Liver (tissue), 9 donors: ENCODE results near the gene ERBIN. TPM values are rescaled to one million over a fixed set of nuclear protein-coding genes. Genes with fewer than 3 reads are reported as not detected.

Source experiments
- DNase-seq: peaks from one replicate; pipeline ENCODE4 v3.0.0-alpha.2; 2017; ENCODE audit warnings: low spot score
- H3K27ac ChIP-seq, 2 donors: one replicate each; pipeline ENCODE4 v1.7.0; 2013; ENCODE audit warnings: inconsistent platforms in 2 of 2, low read length in 2 of 2, control low read depth in 1 of 2, low read depth in 1 of 2, mild to moderate bottlenecking in 1 of 2
- H3K27me3 ChIP-seq, 4 donors: one replicate each; pipeline versions ENCODE4 v1.6.1 to v1.7.0; 2013; ENCODE audit warnings: low read length in 3 of 4, inconsistent platforms in 1 of 4, mild to moderate bottlenecking in 1 of 4, moderate library complexity in 1 of 4; ENCODE audit not compliant: control insufficient read depth in 4 of 4, insufficient read depth in 4 of 4
- H3K36me3 ChIP-seq, 4 donors: one replicate each; pipeline versions ENCODE4 v1.6.1 to v1.7.0; 2013; ENCODE audit warnings: low read length in 3 of 4, mild to moderate bottlenecking in 3 of 4, low read depth in 1 of 4, moderate library complexity in 1 of 4; ENCODE audit not compliant: control insufficient read depth in 4 of 4, insufficient read depth in 3 of 4
- H3K4me1 ChIP-seq, 4 donors: one replicate each; pipeline versions ENCODE4 v1.6.1 to v1.7.0; 2013; ENCODE audit warnings: low read length in 3 of 4, mild to moderate bottlenecking in 3 of 4, moderate library complexity in 1 of 4; ENCODE audit not compliant: control insufficient read depth in 4 of 4, insufficient read depth in 4 of 4
- H3K4me3 ChIP-seq, 3 donors: one replicate each; pipeline versions ENCODE4 v1.6.1 to v1.7.0; 2013; ENCODE audit warnings: low read length in 3 of 3, control low read depth in 1 of 3, low read depth in 1 of 3, mild to moderate bottlenecking in 1 of 3
- H3K9ac ChIP-seq, 2 donors: one replicate each; pipeline ENCODE4 v1.7.0; 2013; ENCODE audit warnings: low read length in 2 of 2, mild to moderate bottlenecking in 2 of 2, moderate library complexity in 2 of 2, control low read depth in 1 of 2, low read depth in 1 of 2
- H3K9me3 ChIP-seq, 4 donors: one replicate each; pipeline versions ENCODE4 v1.6.1 to v1.7.0; 2013; ENCODE audit warnings: low read length in 3 of 4; ENCODE audit not compliant: control insufficient read depth in 4 of 4
- ATF3 ChIP-seq: IDR thresholded peaks from 2 replicates; pipeline ENCODE4 v1.6.1; 2016; ENCODE audit warnings: antibody characterized with exemption
- CTCF ChIP-seq: fragments of 150-350 bp; IDR thresholded peaks from 2 replicates; pipeline ENCODE4 v1.5.1; 2017; ENCODE audit warnings: improper control_type of control experiment, low read depth, low read length; ENCODE audit not compliant: missing input control
- EGR1 ChIP-seq, 2 donors: IDR thresholded peaks; 2 replicates each; pipeline ENCODE4 v1.6.1; 2016 to 2018; ENCODE audit warnings: antibody characterized with exemption in 2 of 2, low read depth in 2 of 2
- FOXA1 ChIP-seq: IDR thresholded peaks from 2 replicates; pipeline ENCODE4 v1.6.1; 2016; ENCODE audit warnings: antibody characterized with exemption
- FOXA2 ChIP-seq: IDR thresholded peaks from 2 replicates; pipeline ENCODE4 v1.6.1; 2016; ENCODE audit warnings: antibody characterized with exemption
- GABPA ChIP-seq, 2 donors: IDR thresholded peaks in 1 of 2; conservative IDR thresholded peaks in 1 of 2; 2 replicates each; pipeline ENCODE4 v1.6.1; 2016; ENCODE audit warnings: antibody characterized with exemption in 2 of 2, mild to moderate bottlenecking in 1 of 2, moderate library complexity in 1 of 2
- HNF4A ChIP-seq, 2 donors: conservative IDR thresholded peaks; 2 replicates each; pipeline ENCODE4 v1.6.1; 2016; ENCODE audit warnings: antibody characterized with exemption in 2 of 2, mild to moderate bottlenecking in 2 of 2
- HNF4G ChIP-seq: IDR thresholded peaks from 2 replicates; pipeline ENCODE4 v1.6.1; 2016; ENCODE audit warnings: antibody characterized with exemption
- JUND ChIP-seq, 2 donors: IDR thresholded peaks; 2 replicates each; pipeline ENCODE4 v1.6.1; 2016; ENCODE audit warnings: antibody characterized with exemption in 2 of 2
- MAX ChIP-seq: IDR thresholded peaks from 2 replicates; pipeline ENCODE4 v1.6.1; 2016; ENCODE audit warnings: antibody characterized with exemption
- NR2F2 ChIP-seq: IDR thresholded peaks from 2 replicates; pipeline ENCODE4 v1.6.1; 2016; ENCODE audit warnings: antibody characterized with exemption
- RAD21 ChIP-seq, 2 donors: IDR thresholded peaks; 2 replicates each; pipeline ENCODE4 v1.6.1; 2016; ENCODE audit warnings: antibody characterized with exemption in 2 of 2, mild to moderate bottlenecking in 2 of 2
- REST ChIP-seq: IDR thresholded peaks from 2 replicates; pipeline ENCODE4 v1.6.1; 2016; ENCODE audit warnings: antibody characterized with exemption, mild to moderate bottlenecking
- RXRA ChIP-seq, 2 donors: IDR thresholded peaks; 2 replicates each; pipeline ENCODE4 v1.6.1; 2017 to 2018; ENCODE audit warnings: antibody characterized with exemption in 2 of 2, mild to moderate bottlenecking in 1 of 2
- SP1 ChIP-seq: IDR thresholded peaks from 2 replicates; pipeline ENCODE4 v1.6.1; 2018; ENCODE audit warnings: antibody characterized with exemption, mild to moderate bottlenecking
- TAF1 ChIP-seq: conservative IDR thresholded peaks from 2 replicates; pipeline ENCODE4 v1.6.1; 2016; ENCODE audit warnings: antibody characterized with exemption, mild to moderate bottlenecking
- YY1 ChIP-seq: IDR thresholded peaks from 2 replicates; pipeline ENCODE4 v1.6.1; 2016; ENCODE audit warnings: antibody characterized with exemption, mild to moderate bottlenecking
- ZBTB33 ChIP-seq: IDR thresholded peaks from 2 replicates; pipeline ENCODE4 v1.6.1; 2016; ENCODE audit warnings: antibody characterized with exemption
- WGBS: extraction: QIAGEN DNeasy Blood & Tissue Kit; methylation state at CpG from one replicate; pipeline ENCODE4 v1.1.7; 2013; 5-methylcytosine and 5-hydroxymethylcytosine counted together
- polyA plus RNA-seq, 2 donors: library from polyadenylated mRNA; stranded (reverse) in 1 of 2; unstranded in 1 of 2; fragments of 200-250 nt in 1 of 2; fragments of >200 nt in 1 of 2; fragmentation: Nextera tagmentation in 1 of 2; extraction: Ambion mirVana in 1 of 2; gene quantifications; one replicate each; pipeline versions ENCODE4 v1.2.1 to v1.2.3, GENCODE V29; 2013 to 2015
- total RNA-seq, 2 donors: library from RNA; depleted of rRNA; stranded (reverse); fragments of >200 nt; gene quantifications; one replicate each; pipeline ENCODE4 v1.2.3, GENCODE V29; 2014
- donor health status: healthy.
- donor health status: healthy.
- donor health status: healthy.
- donor health status: healthy.
- donor health status: healthy.

The ERBIN gene
- total and polyA plus RNA-seq, 4 donors = 9.7 to 54.9 (median 32.5) TPM

- Histone ChIP-seq H3K36me3 (peaks cover 0 to 32% (median 30%) of the 10 kb centered on the region in 4 donors), H3K9ac (no peak overlapping the region), H3K4me3 (no peak overlapping the region), H3K9me3 (no peaks in the 10 kb centered on the region), H3K27ac (no peak overlapping the region), H3K4me1 (no peaks in the 10 kb centered on the region), H3K27me3 (no peaks in the 10 kb centered on the region)
- no peak for DNase-seq
- TF ChIP-seq HNF4A (conservative IDR thresholded peaks at IDR 0.05) = no peak
- no peak for TF ChIP-seq GABPA (IDR thresholded peaks at IDR 0.05 in 1 of 2, conservative IDR thresholded peaks at IDR 0.05 in 1 of 2)
- TF ChIP-seq ATF3 = no peak
- no peak for TF ChIP-seq RAD21 (IDR thresholded peaks at IDR 0.05)
- no peak for TF ChIP-seq YY1
- no peak for TF ChIP-seq JUND (IDR thresholded peaks at IDR 0.05)
- no peak for TF ChIP-seq TAF1
- TF ChIP-seq NR2F2 = no peak
- TF ChIP-seq FOXA2 = no peak
- no peak for TF ChIP-seq SP1
- TF ChIP-seq MAX = no peak
- TF ChIP-seq CTCF = no peak
- TF ChIP-seq EGR1 (IDR thresholded peaks at IDR 0.05; ENCODE audit: low read depth in 2 of 2) = no peak
- no peak for TF ChIP-seq HNF4G
- TF ChIP-seq REST = no peak
- TF ChIP-seq ZBTB33 = no peak
- no peak for TF ChIP-seq FOXA1
- TF ChIP-seq RXRA (IDR thresholded peaks at IDR 0.05) = no peak
- WGBS = 93% methylated on average over 1 of the region's 1 CpG
These were observed 112.9 kb downstream of the ERBIN start for GRCh38 chr5:66039296-66039695.

GRCh38 chr5:66039701-66040100, 113.3 kb downstream of the ERBIN start:
- Histone ChIP-seq H3K9ac (no peak overlapping the region), H3K9me3 (no peaks in the 10 kb centered on the region), H3K36me3 (peaks cover 0 to 32% (median 30%) of the 10 kb centered on the region in 4 donors), H3K4me1 (no peaks in the 10 kb centered on the region), H3K27ac (no peak overlapping the region), H3K4me3 (no peak overlapping the region), H3K27me3 (no peaks in the 10 kb centered on the region)
- 99% methylated on average over 1 of the region's 1 CpG for WGBS
- DNase-seq = no peak
- TF ChIP-seq RAD21 (IDR thresholded peaks at IDR 0.05) = no peak
- no peak for TF ChIP-seq FOXA2
- no peak for TF ChIP-seq ZBTB33
- TF ChIP-seq TAF1 = no peak
- no peak for TF ChIP-seq HNF4G
- TF ChIP-seq RXRA (IDR thresholded peaks at IDR 0.05) = no peak
- TF ChIP-seq ATF3 = no peak
- TF ChIP-seq SP1 = no peak
- TF ChIP-seq JUND (IDR thresholded peaks at IDR 0.05) = no peak
- no peak for TF ChIP-seq HNF4A (conservative IDR thresholded peaks at IDR 0.05)
- no peak for TF ChIP-seq YY1
- no peak for TF ChIP-seq GABPA (IDR thresholded peaks at IDR 0.05 in 1 of 2, conservative IDR thresholded peaks at IDR 0.05 in 1 of 2)
- no peak for TF ChIP-seq FOXA1
- no peak for TF ChIP-seq MAX
